KG1 (cell line): ENCODE data around the gene ADRA2B.
"Not testable (repeated sequence)": the region's sequence is repeated elsewhere in the genome, so short reads cannot be mapped to it uniquely, and the experiment has no call there.

ENCODE experiments used
- DNase-seq: peaks from one replicate; lab custom pipeline; 2025; lab: John Stamatoyannopoulos, UW

Gene ADRA2B

GRCh38 chr2:96067902-96068581 lies 48.3 kb downstream of the ADRA2B start:
- DNase-seq = not testable (repeated sequence)

- not testable (repeated sequence) for DNase-seq
Observed at GRCh38 chr2:96067098-96067660, 49.2 kb downstream of the ADRA2B start.

GRCh38 chr2:96066511-96066910 lies 49.9 kb downstream of the ADRA2B start:
- DNase-seq = not testable (repeated sequence)

- DNase-seq = not testable (repeated sequence)
Observed at GRCh38 chr2:96065954-96066353, 50.4 kb downstream of the ADRA2B start.

GRCh38 chr2:96065381-96065930 lies 50.9 kb downstream of the ADRA2B start:
- no peak for DNase-seq

GRCh38 chr2:96064760-96065159 lies 51.6 kb downstream of the ADRA2B start:
- not testable (repeated sequence) for DNase-seq

- DNase-seq = not testable (repeated sequence)
Observed at GRCh38 chr2:96064047-96064675, 52.2 kb downstream of the ADRA2B start.

GRCh38 chr2:96063116-96063899 lies 53.1 kb downstream of the ADRA2B start:
- DNase-seq = not testable (repeated sequence)
